Mucosa of rectum (tissue), 2 donors: ENCODE results near the gene NRIP2.

Experiments
- H3K27ac ChIP-seq, 2 donors: one replicate each; pipeline ENCODE4 v1.7.0; 2013; ENCODE audit warnings: inconsistent platforms in 2 of 2, low read depth in 2 of 2, low read length in 2 of 2
- H3K27me3 ChIP-seq, 2 donors: one replicate each; pipeline ENCODE4 v1.7.0; 2013; ENCODE audit warnings: low read length in 2 of 2; ENCODE audit not compliant: control insufficient read depth in 2 of 2, insufficient read depth in 2 of 2
- H3K36me3 ChIP-seq, 2 donors: one replicate each; pipeline ENCODE4 v1.7.0; 2013; ENCODE audit warnings: low read length in 2 of 2; ENCODE audit not compliant: control insufficient read depth in 2 of 2, insufficient read depth in 2 of 2
- H3K4me1 ChIP-seq, 2 donors: one replicate each; pipeline ENCODE4 v1.7.0; 2013; ENCODE audit warnings: low read length in 2 of 2, mild to moderate bottlenecking in 1 of 2; ENCODE audit not compliant: control insufficient read depth in 2 of 2, insufficient read depth in 2 of 2
- H3K4me3 ChIP-seq, 2 donors: one replicate each; pipeline ENCODE4 v1.7.0; 2013; ENCODE audit warnings: low read length in 2 of 2
- H3K9ac ChIP-seq, 2 donors: one replicate each; pipeline ENCODE4 v1.7.0; 2013; ENCODE audit warnings: low read length in 2 of 2, low read depth in 1 of 2, mild to moderate bottlenecking in 1 of 2
- H3K9me3 ChIP-seq, 2 donors: one replicate each; pipeline ENCODE4 v1.7.0; 2013; ENCODE audit warnings: low read length in 2 of 2; ENCODE audit not compliant: control insufficient read depth in 2 of 2
- donor health status: healthy.
- donor health status: Normal muscosa, but diverticular disease.

Gene NRIP2

DNA sequence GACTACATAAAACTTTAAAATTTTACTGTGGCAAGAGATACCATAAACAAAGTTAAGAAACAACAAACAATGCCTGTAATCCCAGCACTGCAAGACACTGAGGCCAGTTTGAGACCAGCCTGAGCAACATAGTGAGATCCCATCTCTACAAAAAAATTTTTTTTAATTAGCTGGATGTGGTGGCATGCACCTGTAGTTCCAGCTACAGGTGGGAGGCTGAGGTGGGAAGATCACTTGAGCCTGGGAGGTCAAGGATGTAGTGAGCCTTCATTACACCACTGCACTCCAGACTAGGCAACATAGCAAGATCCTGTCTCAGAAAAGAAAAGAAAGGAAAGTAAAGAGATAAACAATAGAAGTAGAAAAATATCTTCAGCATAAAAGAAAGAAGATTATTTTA, 25.3 kb upstream of the NRIP2 start:
- no peaks in the 10 kb centered on the region for H3K27me3 ChIP-seq
- H3K9ac ChIP-seq, result no peak overlapping the region
- no peak overlapping the region for H3K27ac ChIP-seq
- peaks cover 2 to 11% of the 10 kb centered on the region in 2 donors for H3K36me3 ChIP-seq
- no peak overlapping the region for H3K4me3 ChIP-seq
- H3K9me3 ChIP-seq, result no peaks in the 10 kb centered on the region
- peaks cover 0 to 6% of the 10 kb centered on the region in 2 donors for H3K4me1 ChIP-seq

DNA sequence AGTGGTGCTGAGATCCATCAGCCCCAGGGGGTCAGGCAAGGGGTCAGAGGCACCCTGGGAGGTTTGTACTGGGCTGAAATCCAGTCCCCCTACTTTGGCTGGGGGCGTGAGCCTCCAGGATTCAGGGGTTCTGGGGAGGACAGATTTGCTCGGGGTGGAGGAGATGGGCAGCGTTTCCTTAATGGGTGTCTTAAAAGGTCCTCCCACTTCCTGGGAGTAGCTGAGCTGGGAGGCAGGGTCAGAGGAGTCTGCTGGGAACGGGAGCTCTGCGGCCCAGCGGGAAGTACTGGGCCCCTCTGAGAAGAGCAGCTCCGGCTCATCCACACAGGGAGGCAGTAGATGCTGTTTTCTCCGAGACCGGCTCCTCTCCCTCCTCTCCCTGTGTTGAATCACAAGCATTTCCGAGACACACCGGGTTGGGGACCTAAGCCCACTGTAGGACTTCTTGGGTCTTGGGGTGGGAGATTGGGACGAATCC, 24.1 kb upstream of the NRIP2 start:
- Histone ChIP-seq H3K27me3 (no peaks in the 10 kb centered on the region), H3K9ac (no peak overlapping the region), H3K4me1 (peaks cover 7 to 16% of the 10 kb centered on the region in 2 donors), H3K36me3 (peaks cover 2 to 11% of the 10 kb centered on the region in 2 donors), H3K27ac (no peak overlapping the region), H3K4me3 (no peak overlapping the region), H3K9me3 (no peaks in the 10 kb centered on the region)

DNA sequence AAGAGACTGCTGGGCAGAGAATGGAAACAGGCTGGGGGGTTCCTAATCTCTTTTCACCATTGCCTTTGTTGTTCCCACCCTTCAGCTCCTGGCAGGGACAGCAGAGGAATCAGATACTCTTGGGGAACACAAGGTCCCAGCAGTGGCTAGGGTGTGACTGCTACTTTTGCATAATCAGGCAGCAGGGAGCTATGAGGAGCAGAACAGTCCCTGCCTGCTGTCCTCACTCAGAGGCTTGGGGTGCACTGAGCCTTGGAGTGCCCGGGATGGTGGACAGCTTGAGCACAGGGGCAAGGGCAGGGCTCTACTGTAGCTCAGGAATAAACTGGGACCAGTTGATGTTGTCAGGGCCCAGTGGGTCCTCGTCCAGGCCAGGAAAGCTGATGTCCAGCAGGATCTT, 23.5 kb upstream of the NRIP2 start:
- Histone ChIP-seq H3K4me1 (peaks cover 7 to 19% of the 10 kb centered on the region in 2 donors), H3K27me3 (no peaks in the 10 kb centered on the region), H3K4me3 (no peak overlapping the region), H3K9me3 (no peaks in the 10 kb centered on the region), H3K27ac (no peak overlapping the region), H3K9ac (no peak overlapping the region), H3K36me3 (peaks cover 2 to 11% of the 10 kb centered on the region in 2 donors)

DNA sequence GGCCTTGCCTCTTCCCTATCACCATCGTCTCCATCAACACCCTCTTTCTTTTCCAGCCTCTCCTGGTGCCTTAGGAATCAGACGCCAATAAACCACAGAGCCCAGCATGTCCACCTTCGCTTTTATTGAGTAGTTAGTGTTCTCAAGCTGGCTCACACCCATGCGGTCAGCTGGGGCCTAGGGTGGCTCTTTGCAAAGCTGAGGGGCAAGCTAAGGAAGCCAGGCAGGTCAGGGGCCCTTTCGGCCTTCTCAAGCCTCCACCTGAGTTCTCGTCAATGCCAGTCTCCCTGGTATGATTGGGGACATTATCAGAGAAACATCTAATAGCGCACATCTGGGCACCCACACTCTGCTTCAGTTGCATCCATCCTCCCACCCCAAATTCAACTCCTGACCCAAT, 22.7 kb upstream of the NRIP2 start:
- peaks cover 7 to 19% of the 10 kb centered on the region in 2 donors for H3K4me1 ChIP-seq
- no peak overlapping the region for H3K27ac ChIP-seq
- H3K27me3 ChIP-seq, result no peaks in the 10 kb centered on the region
- H3K36me3 ChIP-seq, result peaks cover 2 to 11% of the 10 kb centered on the region in 2 donors
- no peak overlapping the region for H3K9ac ChIP-seq
- no peaks in the 10 kb centered on the region for H3K9me3 ChIP-seq
- no peak overlapping the region for H3K4me3 ChIP-seq

DNA sequence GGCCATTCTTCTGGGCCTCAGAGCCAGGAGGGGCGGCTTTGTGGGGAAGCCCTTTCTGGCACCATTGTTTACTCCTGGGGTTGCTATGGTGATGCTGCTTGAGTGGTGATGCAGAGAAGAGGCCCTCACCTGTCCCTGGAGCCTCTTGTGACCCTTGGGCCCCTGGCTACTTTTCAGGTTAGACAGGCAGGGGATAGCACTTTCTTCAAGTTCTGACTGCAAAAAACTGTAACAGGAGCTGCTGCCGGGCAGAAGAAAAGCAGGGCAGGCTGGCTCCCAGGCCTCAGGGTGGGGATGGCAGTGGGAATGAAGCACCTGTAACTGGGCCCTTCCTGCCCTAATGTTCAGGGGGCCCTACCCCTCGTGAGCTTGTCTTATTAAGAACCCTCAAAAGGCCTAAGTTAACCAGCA, 22.2 kb upstream of the NRIP2 start, which contains the start of gene TEX52:
TEX52 (minus strand) TSS at position 19 of the 411 bp plus-strand sequence; CDS start at position 6, 13 bp downstream.
- peaks cover 2 to 11% of the 10 kb centered on the region in 2 donors for H3K36me3 ChIP-seq
- no peaks in the 10 kb centered on the region for H3K27me3 ChIP-seq

DNA sequence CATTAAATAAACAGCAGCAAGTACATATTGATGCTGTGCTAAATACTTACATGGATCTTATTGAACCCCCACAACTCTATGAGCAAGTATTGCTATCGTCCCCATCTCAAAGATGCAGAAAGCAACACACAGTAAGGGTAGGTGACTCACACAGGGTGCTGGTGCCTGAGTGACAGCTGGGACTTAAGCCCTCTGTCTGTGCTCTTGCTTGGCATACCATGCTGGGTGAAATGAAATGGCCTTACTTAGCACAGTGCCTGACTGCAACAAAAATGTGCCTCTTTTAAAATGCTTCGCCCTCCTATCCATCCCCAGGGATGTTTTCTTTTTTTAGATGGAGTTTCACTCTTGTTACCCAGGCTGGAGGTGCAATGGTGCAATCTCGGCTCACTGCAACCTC, 21.2 kb upstream of the NRIP2 start:
- Histone ChIP-seq H3K36me3 (peaks cover 2 to 11% of the 10 kb centered on the region in 2 donors), H3K27me3 (no peaks in the 10 kb centered on the region), H3K4me3 (no peak overlapping the region), H3K9me3 (no peaks in the 10 kb centered on the region), H3K4me1 (peaks cover 7 to 19% of the 10 kb centered on the region in 2 donors), H3K27ac (no peak overlapping the region), H3K9ac (no peak overlapping the region)

More for the DNA sequence above, 22.2 kb upstream of the NRIP2 start, which contains the start of gene TEX52:
- Histone ChIP-seq H3K4me1 (peaks cover 7 to 19% of the 10 kb centered on the region in 2 donors), H3K9me3 (no peaks in the 10 kb centered on the region), H3K9ac (no peak within 1 kb of the TSS), H3K27ac (no peak within 1 kb of the TSS), H3K4me3 (no peak within 1 kb of the TSS)

DNA sequence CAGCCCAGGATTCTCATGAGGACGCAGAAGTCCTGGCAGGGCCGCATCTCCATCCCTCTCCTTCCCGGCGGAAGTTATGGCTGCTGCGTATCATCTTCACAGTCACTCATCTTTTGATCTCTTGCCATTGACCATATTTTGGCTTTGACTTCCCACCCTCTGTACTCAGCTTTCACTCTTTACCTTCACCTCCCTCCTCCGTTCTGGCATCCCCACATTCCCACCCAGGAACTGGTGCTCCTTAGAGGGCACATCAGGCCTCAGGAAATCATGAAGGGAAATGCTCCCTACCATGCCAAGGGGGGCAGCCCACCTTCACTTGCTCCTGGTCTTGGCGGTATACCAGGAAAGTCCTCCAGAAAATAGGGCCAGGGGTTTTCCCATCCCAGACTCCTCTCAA, 20.7 kb upstream of the NRIP2 start:
- Histone ChIP-seq H3K4me1 (peaks cover 7 to 19% of the 10 kb centered on the region in 2 donors), H3K4me3 (peak overlapping the region in 1 of 2 donors; percentile 9), H3K9me3 (no peaks in the 10 kb centered on the region), H3K9ac (no peak overlapping the region), H3K27ac (no peak overlapping the region), H3K27me3 (no peaks in the 10 kb centered on the region), H3K36me3 (peaks cover 2 to 11% of the 10 kb centered on the region in 2 donors)

DNA sequence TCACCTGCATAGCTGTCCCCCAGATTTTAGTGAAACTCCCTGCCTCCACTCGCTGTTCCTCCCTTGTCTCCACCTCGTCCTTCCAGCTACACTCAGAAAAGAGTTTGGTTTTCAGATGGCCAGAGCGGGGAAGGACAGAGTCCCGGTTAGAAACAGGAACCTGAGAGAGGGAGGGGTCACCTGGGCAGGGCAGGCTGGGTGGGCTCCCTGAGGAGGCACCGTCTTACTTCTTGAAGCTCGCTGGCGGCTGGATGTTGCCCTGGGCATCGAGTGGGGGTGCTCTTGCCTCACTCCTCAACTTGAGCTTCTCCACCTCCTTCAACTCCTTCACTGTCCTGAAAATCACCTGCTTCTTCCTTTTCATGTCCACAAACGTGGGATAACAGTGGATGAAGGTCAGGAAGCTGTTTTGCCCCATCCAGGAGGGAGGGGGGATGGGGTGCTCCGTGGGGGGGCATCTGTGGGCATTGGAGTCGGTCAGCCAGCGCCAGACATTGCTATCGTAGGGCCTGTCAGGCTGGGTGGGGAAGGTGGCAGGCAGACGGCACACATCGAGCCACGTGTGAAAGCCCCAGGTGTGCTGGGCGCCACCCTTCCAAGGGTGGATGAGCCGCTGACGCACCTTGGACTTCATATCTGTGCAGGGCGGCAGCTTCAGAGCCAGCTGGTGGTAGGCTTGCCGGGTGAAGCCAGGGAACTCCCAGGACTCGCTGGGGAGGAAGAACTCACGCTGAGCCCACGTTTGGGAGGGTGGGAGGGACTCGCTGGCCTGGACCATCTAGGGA, 20.0 kb upstream of the NRIP2 start:
- H3K9ac ChIP-seq, result peak overlapping the region; percentile 41 to 60
- peak overlapping the region; percentile 72 to 74 for H3K27ac ChIP-seq
- H3K36me3 ChIP-seq, result peaks cover 2 to 11% of the 10 kb centered on the region in 2 donors
- no peaks in the 10 kb centered on the region for H3K27me3 ChIP-seq
- peaks cover 7 to 20% of the 10 kb centered on the region in 2 donors for H3K4me1 ChIP-seq
- peak overlapping the region in 1 of 2 donors; percentile 9 for H3K4me3 ChIP-seq
- H3K9me3 ChIP-seq, result no peaks in the 10 kb centered on the region

DNA sequence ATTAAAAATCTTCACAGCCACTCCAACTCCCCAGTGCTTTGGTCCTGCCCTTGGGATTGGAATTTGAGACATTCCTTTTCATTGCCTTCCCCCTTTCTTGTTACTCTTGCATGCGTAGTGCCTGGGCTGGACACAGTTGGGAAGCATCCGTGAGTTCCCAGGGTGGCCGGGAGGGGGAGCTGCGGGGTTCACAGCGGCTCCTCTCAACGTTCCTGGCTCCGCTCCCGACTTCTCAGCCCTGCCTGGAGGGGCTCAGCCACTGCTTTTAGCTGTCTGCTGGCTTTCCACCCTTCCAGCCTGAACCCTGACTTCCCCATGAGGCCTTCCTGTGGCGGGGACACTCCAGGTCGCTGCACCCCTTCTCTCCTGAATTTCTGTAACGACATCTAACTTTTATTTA, 18.8 kb upstream of the NRIP2 start:
- H3K36me3 ChIP-seq, result peaks cover 0 to 11% of the 10 kb centered on the region in 2 donors

DNA sequence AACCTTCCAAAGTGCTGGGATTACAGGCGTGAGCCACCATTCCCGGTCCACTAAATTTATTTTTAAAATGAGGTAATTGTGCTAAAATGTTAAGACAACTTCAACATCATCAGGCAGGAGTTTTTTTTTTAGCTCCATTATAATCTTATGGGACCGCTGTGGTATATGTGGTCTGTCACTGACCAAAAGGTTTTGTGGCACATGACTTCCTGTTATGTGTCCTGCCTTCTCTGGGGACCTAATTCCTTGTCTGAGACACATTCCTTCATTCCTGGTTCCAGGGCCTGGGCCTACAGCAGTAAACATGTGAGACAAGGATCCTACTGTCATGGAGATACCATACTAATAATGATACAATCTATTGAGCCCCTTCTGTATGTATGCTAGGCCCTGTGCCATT, 17.1 kb upstream of the NRIP2 start:
- Histone ChIP-seq H3K9ac (no peak overlapping the region), H3K4me1 (peaks cover 7 to 24% of the 10 kb centered on the region in 2 donors), H3K36me3 (peaks cover 0 to 5% of the 10 kb centered on the region in 2 donors), H3K27me3 (no peaks in the 10 kb centered on the region), H3K9me3 (no peaks in the 10 kb centered on the region), H3K27ac (no peak overlapping the region), H3K4me3 (no peak overlapping the region)

More for the DNA sequence above, 18.8 kb upstream of the NRIP2 start:
- peaks cover 7 to 24% of the 10 kb centered on the region in 2 donors for H3K4me1 ChIP-seq
- H3K9me3 ChIP-seq, result no peaks in the 10 kb centered on the region
- H3K4me3 ChIP-seq, result no peak overlapping the region
- H3K27me3 ChIP-seq, result no peaks in the 10 kb centered on the region
- H3K9ac ChIP-seq, result no peak overlapping the region
- H3K27ac ChIP-seq, result no peak overlapping the region
